Ishikawa (cell line): Measurements from ENCODE around the gene BFSP2.

Experiments used
- NFIC ChIP-seq: IDR thresholded peaks from 2 replicates; pipeline ENCODE4 v1.6.1; 2012
- TAF1 ChIP-seq: IDR thresholded peaks from 2 replicates; pipeline ENCODE4 v1.6.1; 2012; ENCODE audit warnings: low read depth, mild to moderate bottlenecking
- YY1 ChIP-seq: IDR thresholded peaks from 2 replicates; pipeline ENCODE4 v1.6.1; 2012; ENCODE audit warnings: low read depth

DNA sequence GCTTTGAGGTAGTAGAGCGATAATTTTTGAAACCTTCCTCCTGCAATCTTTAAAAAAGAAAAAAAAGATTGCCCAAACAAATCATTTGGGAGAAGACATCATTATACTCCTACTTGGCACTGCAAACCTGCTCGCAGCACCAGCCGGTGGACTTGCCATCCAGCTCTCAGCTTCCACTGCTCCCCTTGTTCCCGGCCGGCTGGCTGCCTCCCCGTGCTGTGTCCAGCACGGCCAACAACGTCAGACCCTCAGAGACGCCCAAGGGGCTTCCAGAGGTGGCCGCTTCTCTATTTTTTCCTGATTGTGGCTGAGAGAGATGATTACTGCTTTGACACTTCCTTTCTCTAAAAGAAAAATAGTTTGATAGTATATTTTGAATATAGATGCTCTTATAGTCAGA is 3.0 kb upstream of the BFSP2 start:
- TF ChIP-seq YY1 (no peak), NFIC (no peak), TAF1 (no peak)
